DMS79 treated with DMSO at 0.1 percent for 48 hours (cell line): ENCODE results near the gene TRIM4.

Experiments
- DNase-seq: peaks from one replicate; lab custom pipeline; 2025; lab: John Stamatoyannopoulos, UW

Gene TRIM4

GRCh38 chr7:99843808-99844207 lies 75.5 kb downstream of the TRIM4 start:
- no peak for DNase-seq

GRCh38 chr7:99842926-99843325 lies 76.4 kb downstream of the TRIM4 start:
- no peak for DNase-seq
